HUDEP-2 (cell line): ENCODE measurements around the gene MLLT6.

Source experiments
- DNase-seq, 76 experiments: peaks; one replicate each; lab custom pipeline; 2025; ENCODE audit not compliant: unreplicated experiment in 76 of 76; lab: John Stamatoyannopoulos, UW

The MLLT6 gene

GRCh38 chr17:38674749-38675615 is 30.1 kb upstream of the MLLT6 start, which contains the start of gene EPOP:
Gene EPOP, minus strand, starts transcription at chr17:38674957. Its CDS starts 462 bp downstream, at chr17:38674495.
- peak in 72 of 76 experiments; percentile 32 to 94 (median 83) for DNase-seq

GRCh38 chr17:38676706-38677504 is 28.2 kb upstream of the MLLT6 start:
- peak in 73 of 76 experiments; percentile 35 to 93 (median 74) for DNase-seq

DNA sequence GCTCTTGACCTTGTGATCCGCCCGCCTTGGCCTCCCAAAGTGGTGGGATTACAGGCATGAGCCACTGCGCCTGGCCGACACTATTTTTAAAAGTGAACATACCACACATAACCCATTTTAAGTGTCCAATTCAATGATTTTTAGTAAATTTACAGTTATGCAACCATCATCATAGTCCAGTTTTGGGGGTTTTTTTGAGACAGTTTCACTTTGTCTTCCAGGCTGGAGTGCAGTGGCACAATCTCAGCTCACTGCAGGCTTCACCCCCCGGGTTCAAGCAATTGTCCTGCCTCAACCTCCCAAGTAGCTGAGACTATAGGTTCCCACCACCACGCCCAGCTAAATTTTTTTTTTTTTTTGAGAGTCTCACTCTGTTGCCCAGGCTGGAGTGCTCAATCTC is 27.3 kb upstream of the MLLT6 start:
- DNase-seq, result no peak

DNA sequence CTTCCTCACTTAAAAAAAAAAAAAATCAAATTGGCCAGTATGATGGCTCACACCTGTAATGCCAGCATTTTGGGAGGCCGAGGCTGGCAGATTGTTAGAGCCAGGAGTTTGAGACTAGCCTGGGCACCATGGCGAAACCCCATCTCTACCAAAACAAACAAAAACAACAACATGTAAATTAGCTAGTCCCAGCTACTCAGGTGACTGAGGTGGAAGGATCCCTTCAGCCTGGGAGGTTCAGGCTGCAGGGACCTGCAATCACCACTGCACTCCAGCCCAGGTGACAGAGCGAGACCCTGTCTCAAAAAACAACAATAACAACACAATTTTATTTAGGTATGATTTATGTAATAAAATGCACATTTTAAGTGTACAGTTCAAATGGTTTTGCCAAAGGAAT is 24.0 kb upstream of the MLLT6 start:
- DNase-seq, result no peak

- DNase-seq, result no peak
These were observed 19.6 kb upstream of the MLLT6 start for GRCh38 chr17:38685491-38685890.

DNA sequence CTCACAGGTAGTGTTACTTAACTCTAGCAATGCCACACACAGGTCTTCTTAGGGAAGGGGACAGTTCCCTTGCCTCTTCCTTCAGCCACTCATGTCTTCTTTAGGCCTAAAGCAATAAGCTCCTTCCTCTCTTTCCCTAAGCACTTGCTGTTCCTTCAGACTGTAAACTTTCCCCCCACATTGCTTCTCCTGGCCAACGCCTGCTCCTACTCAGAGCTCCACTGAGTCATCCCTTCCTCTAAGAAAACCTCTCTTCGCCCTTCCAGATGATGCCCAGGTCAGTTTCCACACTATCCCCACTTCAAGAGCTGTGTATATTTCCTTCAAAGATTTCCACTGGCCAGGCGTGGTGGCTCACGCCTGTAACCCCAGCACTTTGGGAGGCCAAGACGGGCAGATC is 17.8 kb upstream of the MLLT6 start:
- no peak for DNase-seq

DNA sequence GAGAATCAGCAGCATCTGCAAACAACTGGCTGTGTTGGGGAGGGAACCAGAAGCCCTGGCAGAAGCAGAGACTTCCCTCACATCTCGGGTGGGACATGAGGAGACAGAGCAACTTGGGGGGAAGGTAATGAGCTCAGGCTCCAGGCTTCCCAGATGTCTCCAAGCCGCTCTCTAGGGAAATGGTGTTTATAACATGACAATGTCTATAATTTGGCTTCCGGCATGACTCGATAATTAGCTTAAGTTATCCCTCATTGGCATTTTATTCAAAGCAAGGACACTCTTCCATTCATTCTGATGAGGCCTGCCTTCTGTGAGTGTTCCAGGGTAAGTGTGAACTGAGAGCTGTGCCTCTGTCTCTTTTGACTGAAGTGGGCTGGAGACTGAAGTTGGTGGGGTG is 14.7 kb upstream of the MLLT6 start:
- no peak for DNase-seq

DNA sequence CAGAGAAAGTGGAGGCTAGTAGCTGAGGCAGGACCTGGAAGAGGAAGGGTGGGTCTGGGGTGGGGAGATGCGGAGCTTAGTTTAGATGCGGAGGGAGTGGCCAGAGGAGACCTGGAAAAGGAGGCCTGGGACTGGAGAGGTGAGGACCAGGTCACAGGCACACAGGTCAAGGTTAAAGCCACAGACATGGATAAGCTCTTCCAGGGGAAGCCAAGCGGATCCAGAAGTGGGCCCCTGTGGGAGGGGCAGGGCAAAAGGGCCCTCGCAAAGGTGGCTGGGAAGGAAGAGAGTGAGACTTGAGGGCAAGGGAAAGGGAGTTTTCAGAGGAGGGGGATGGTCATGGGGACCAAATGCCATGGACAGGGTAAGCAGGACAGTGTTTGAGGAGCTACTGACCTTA is 13.9 kb upstream of the MLLT6 start:
- DNase-seq, result no peak

GRCh38 chr17:38693700-38694329 is 11.3 kb upstream of the MLLT6 start:
- DNase-seq, result no peak

- DNase-seq, result no peak
These were observed 7.8 kb upstream of the MLLT6 start for GRCh38 chr17:38697061-38697820.

GRCh38 chr17:38698760-38699159 is 6.3 kb upstream of the MLLT6 start:
- DNase-seq, result no peak

DNA sequence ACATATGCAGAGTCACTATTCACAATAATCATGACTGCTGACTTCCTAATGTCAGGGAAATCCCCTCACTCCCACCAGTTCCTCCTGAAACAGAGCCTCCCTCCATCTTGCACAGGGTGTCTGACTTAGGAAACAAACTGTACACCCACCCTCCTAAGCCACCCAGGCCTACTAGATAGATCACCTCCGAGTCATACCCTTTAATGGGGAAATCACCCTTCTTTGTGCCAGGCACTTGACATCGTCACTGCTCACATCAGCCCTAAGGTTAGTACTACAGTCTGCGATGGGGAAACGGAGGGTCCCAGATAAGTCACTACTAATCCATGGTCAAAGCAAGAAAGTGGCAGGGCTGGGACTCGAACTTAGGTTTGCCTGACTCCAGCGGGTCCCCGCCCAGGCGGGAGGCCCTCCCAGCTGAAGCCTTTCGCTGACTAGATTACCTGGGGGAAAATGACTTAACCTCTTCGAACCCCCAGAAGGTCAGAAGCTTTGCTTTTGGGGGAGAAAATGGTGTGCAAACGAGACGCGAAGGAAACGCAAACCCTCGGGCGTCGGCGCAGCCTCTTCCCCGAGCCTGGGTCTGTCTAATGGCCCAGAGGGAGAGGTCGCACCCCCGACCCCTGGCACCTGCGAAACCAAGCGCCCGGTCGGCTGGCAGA is 3.4 kb upstream of the MLLT6 start:
- DNase-seq, result peak in 48 of 76 experiments; percentile 13 to 80 (median 48)

- peak in 70 of 76 experiments; percentile 26 to 89 (median 74) for DNase-seq
These were observed 2.7 kb upstream of the MLLT6 start for GRCh38 chr17:38702166-38702915.

- peak in 28 of 76 experiments; percentile 11 to 61 (median 38) for DNase-seq
These were observed 1.9 kb upstream of the MLLT6 start for GRCh38 chr17:38702916-38703741.

DNA sequence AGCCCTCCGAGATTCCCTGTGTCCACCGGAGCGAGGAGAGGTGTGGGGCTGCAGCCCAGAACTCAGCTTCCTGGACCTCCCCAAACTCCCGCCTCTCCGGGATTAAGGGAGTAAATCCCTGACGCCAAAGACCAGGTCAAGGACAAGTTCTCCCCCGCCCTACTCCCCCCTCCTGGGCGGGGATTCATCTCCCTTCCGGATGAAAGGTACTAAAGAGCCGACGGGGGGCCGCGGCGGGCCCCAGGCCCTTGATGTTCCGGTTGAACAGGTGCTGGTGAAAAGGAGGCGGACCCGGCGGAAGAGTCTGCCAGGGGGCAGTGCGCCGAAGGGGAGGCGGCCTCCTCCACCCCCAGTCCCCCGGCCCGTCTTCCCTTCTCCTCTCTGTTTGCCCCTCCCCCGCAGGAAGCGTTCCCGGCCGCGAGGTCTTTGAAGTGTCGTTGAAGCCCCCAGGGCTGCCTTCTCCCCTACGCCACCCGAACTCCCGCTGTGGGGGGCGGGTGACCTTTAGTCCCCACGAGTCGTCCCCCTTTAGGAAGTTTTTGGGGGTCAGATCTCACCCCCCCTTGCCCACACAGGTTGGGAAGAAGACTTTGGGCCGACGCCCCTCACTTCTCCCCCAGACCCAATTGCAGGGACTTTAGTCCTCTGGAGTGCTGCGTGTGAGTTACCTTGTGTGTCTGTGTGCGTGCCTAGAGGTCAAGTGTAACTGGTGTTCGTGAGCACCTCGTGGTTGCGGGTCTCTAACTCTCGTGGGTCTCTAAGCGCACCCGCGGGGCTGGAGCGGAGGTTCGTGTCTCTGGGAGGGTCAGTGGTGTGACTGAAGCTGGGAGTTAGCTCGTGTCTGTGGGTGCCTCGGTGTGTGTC is 1.1 kb upstream of the MLLT6 start:
- DNase-seq, result peak in 66 of 76 experiments; percentile 5 to 80 (median 54)

GRCh38 chr17:38705523-38705802 is 390 bp downstream of the MLLT6 start:
- DNase-seq, result peak in 1 of 76 experiments; percentile 44

GRCh38 chr17:38705803-38706504 is 881 bp downstream of the MLLT6 start:
- no peak for DNase-seq
